ENCODE results near the gene OR52E6. TPM values are rescaled to one million over a fixed set of nuclear protein-coding genes. Genes with fewer than 3 reads are reported as not detected.

Gene OR52E6
- polyA plus RNA-seq, 1 donor (not counting 4 experiments of a cell fraction or from before 2014, with no cell fraction given) = not detected

- no peaks in the 10 kb centered on the region for H3K4me1 ChIP-seq (ENCODE audit: control insufficient read depth, extremely low read depth, insufficient read depth, low read length)
- no peaks in the 10 kb centered on the region for H3K36me3 ChIP-seq (ENCODE audit: control insufficient read depth in 2 of 2, extremely low read depth in 1 of 2, insufficient read depth in 2 of 2, low read length in 2 of 2)
- H3K27me3 ChIP-seq (ENCODE audit: control insufficient read depth, extremely low read depth, insufficient read depth, low read length) = no peaks in the 10 kb centered on the region
- no peak overlapping the region for H3K9ac ChIP-seq (ENCODE audit: control insufficient read depth, extremely low read depth, insufficient read depth, low read length)
- no peaks in the 10 kb centered on the region for H3K79me2 ChIP-seq (ENCODE audit: control insufficient read depth, insufficient read depth, low read length)
- no peaks in the 10 kb centered on the region for H3K9me3 ChIP-seq (ENCODE audit: control insufficient read depth, low read depth, low read length)
- H3K4me3 ChIP-seq (ENCODE audit: control insufficient read depth in 2 of 3, extremely low read depth in 1 of 3, insufficient read depth in 2 of 3, low read depth in 1 of 3, low read length in 3 of 3) = no peak overlapping the region
- dilution Hi-C loops (cut with MboI; ENCODE audit: extremely low pct_ligation_motif_present, low sequenced_read_pairs) = no loop called here
- no peak overlapping the region for H3K27ac ChIP-seq (ENCODE audit: control insufficient read depth, insufficient read depth, low read length)
- TF ChIP-seq CTCF (optimal IDR thresholded peaks at IDR 0.05 in 1 of 3, IDR thresholded peaks at IDR 0.05 in 1 of 3, conservative IDR thresholded peaks at IDR 0.05 in 1 of 3; ENCODE audit: extremely low read depth in 1 of 3, insufficient read depth in 2 of 3, low read length in 3 of 3) = no peak
- TF ChIP-seq EZH2 (IDR thresholded peaks at IDR 0.05; ENCODE audit: low read length) = no peak
- no peak overlapping the region for H2AFZ ChIP-seq (ENCODE audit: control insufficient read depth, low read length)
- no peak for DNase-seq (ENCODE audit: low read depth, low spot score)
- H4K20me1 ChIP-seq (ENCODE audit: control insufficient read depth, extremely low read depth, insufficient read depth, low read length) = no peaks in the 10 kb centered on the region
- no peak for FAIRE-seq
- no peaks in the 10 kb centered on the region for H3K9me1 ChIP-seq (ENCODE audit: control insufficient read depth, extremely low read depth, insufficient read depth, low read length)
- no peak overlapping the region for H3K4me2 ChIP-seq (ENCODE audit: control insufficient read depth, extremely low read depth, insufficient read depth, low read depth, low read length)
Measured at GRCh38 chr11:5847711-5848110, 6.0 kb upstream of the OR52E6 start.

- Histone ChIP-seq H3K4me1 (ENCODE audit: control insufficient read depth, extremely low read depth, insufficient read depth, low read length) (no peaks in the 10 kb centered on the region), H3K27me3 (ENCODE audit: control insufficient read depth, extremely low read depth, insufficient read depth, low read length) (no peaks in the 10 kb centered on the region), H3K79me2 (ENCODE audit: control insufficient read depth, insufficient read depth, low read length) (no peaks in the 10 kb centered on the region), H3K9me1 (ENCODE audit: control insufficient read depth, extremely low read depth, insufficient read depth, low read length) (no peaks in the 10 kb centered on the region), H2AFZ (ENCODE audit: control insufficient read depth, low read length) (no peak overlapping the region), H3K36me3 (ENCODE audit: control insufficient read depth in 2 of 2, extremely low read depth in 1 of 2, insufficient read depth in 2 of 2, low read length in 2 of 2) (no peaks in the 10 kb centered on the region), H3K9ac (ENCODE audit: control insufficient read depth, extremely low read depth, insufficient read depth, low read length) (no peak overlapping the region), H3K4me3 (ENCODE audit: control insufficient read depth in 2 of 3, extremely low read depth in 1 of 3, insufficient read depth in 2 of 3, low read depth in 1 of 3, low read length in 3 of 3) (no peak overlapping the region), H4K20me1 (ENCODE audit: control insufficient read depth, extremely low read depth, insufficient read depth, low read length) (no peaks in the 10 kb centered on the region), H3K27ac (ENCODE audit: control insufficient read depth, insufficient read depth, low read length) (no peak overlapping the region), H3K4me2 (ENCODE audit: control insufficient read depth, extremely low read depth, insufficient read depth, low read depth, low read length) (no peak overlapping the region), H3K9me3 (ENCODE audit: control insufficient read depth, low read depth, low read length) (no peaks in the 10 kb centered on the region)
- DNase-seq (ENCODE audit: low read depth, low spot score) = no peak
- no peak for TF ChIP-seq CTCF (optimal IDR thresholded peaks at IDR 0.05 in 1 of 3, IDR thresholded peaks at IDR 0.05 in 1 of 3, conservative IDR thresholded peaks at IDR 0.05 in 1 of 3; ENCODE audit: extremely low read depth in 1 of 3, insufficient read depth in 2 of 3, low read length in 3 of 3)
- no peak for TF ChIP-seq EZH2 (IDR thresholded peaks at IDR 0.05; ENCODE audit: low read length)
- no peak for FAIRE-seq
- dilution Hi-C loops (cut with MboI; ENCODE audit: extremely low pct_ligation_motif_present, low sequenced_read_pairs) = no loop called here
Measured at GRCh38 chr11:5846701-5847100, 5.0 kb upstream of the OR52E6 start.

Measured in keratinocyte (primary cell).